ENCODE results near the gene SLC45A2.

The SLC45A2 gene

GRCh38 chr5:34005681-34006080 is 21.2 kb upstream of the SLC45A2 start:
- Histone ChIP-seq H3K9me3 (ENCODE audit: low read length) (no peaks in the 10 kb centered on the region), H3K27me3 (ENCODE audit: insufficient read depth, low read length) (no peaks in the 10 kb centered on the region), H3K27ac (ENCODE audit: low read depth, low read length, poor library complexity, severe bottlenecking) (no peak overlapping the region), H3K9me2 (ENCODE audit: low read depth, low read length) (no peaks in the 10 kb centered on the region), H3K4me1 (ENCODE audit: insufficient read depth, low read length, severe bottlenecking) (peaks cover 17% of the 10 kb centered on the region), H4K20me1 (ENCODE audit: insufficient read depth, low read length) (no peaks in the 10 kb centered on the region), H3K4me2 (ENCODE audit: low read length) (no peak overlapping the region), H3K36me3 (ENCODE audit: insufficient read depth, low read length) (no peaks in the 10 kb centered on the region), H3K79me2 (ENCODE audit: insufficient read depth, low read length) (no peaks in the 10 kb centered on the region), H3K9ac (ENCODE audit: low read length) (no peak overlapping the region), H2AFZ (ENCODE audit: low read length) (no peak overlapping the region), H3F3A (ENCODE audit: insufficient read depth, low read length) (no peaks in the 10 kb centered on the region), H3K4me3 (ENCODE audit: low read depth, low read length, poor library complexity, severe bottlenecking) (no peak overlapping the region)
- TF ChIP-seq EZH2 (IDR thresholded peaks at IDR 0.05; ENCODE audit: borderline replicate concordance, low read length) (no peak), CTCF (IDR thresholded peaks at IDR 0.05; ENCODE audit: low read length) (no peak)

- Histone ChIP-seq H3K9me3 (ENCODE audit: low read length) (no peaks in the 10 kb centered on the region), H3K4me3 (ENCODE audit: low read depth, low read length, poor library complexity, severe bottlenecking) (no peak overlapping the region)
Observed at GRCh38 chr5:34005211-34005610, 20.7 kb upstream of the SLC45A2 start.

GRCh38 chr5:34003941-34004340 is 19.4 kb upstream of the SLC45A2 start:
- no peak overlapping the region for H3K27ac ChIP-seq (ENCODE audit: low read depth, low read length, poor library complexity, severe bottlenecking)
- TF ChIP-seq CTCF (IDR thresholded peaks at IDR 0.05; ENCODE audit: low read length) (no peak), EZH2 (IDR thresholded peaks at IDR 0.05; ENCODE audit: borderline replicate concordance, low read length) (no peak)
- H3K79me2 ChIP-seq (ENCODE audit: insufficient read depth, low read length) = no peaks in the 10 kb centered on the region
- H3F3A ChIP-seq (ENCODE audit: insufficient read depth, low read length) = no peaks in the 10 kb centered on the region
- no peak overlapping the region for H3K9ac ChIP-seq (ENCODE audit: low read length)
- no peaks in the 10 kb centered on the region for H4K20me1 ChIP-seq (ENCODE audit: insufficient read depth, low read length)
- no peaks in the 10 kb centered on the region for H3K9me2 ChIP-seq (ENCODE audit: low read depth, low read length)
- H3K9me3 ChIP-seq (ENCODE audit: low read length) = no peaks in the 10 kb centered on the region
- no peaks in the 10 kb centered on the region for H3K36me3 ChIP-seq (ENCODE audit: insufficient read depth, low read length)
- H3K4me1 ChIP-seq (ENCODE audit: insufficient read depth, low read length, severe bottlenecking) = peaks cover 15% of the 10 kb centered on the region
- no peaks in the 10 kb centered on the region for H3K27me3 ChIP-seq (ENCODE audit: insufficient read depth, low read length)
- H3K4me3 ChIP-seq (ENCODE audit: low read depth, low read length, poor library complexity, severe bottlenecking) = no peak overlapping the region
- H3K4me2 ChIP-seq (ENCODE audit: low read length) = no peak overlapping the region
- no peak overlapping the region for H2AFZ ChIP-seq (ENCODE audit: low read length)

More at GRCh38 chr5:34005211-34005610, 20.7 kb upstream of the SLC45A2 start:
- no peaks in the 10 kb centered on the region for H3F3A ChIP-seq (ENCODE audit: insufficient read depth, low read length)
- no peak overlapping the region for H3K4me2 ChIP-seq (ENCODE audit: low read length)
- H3K4me1 ChIP-seq (ENCODE audit: insufficient read depth, low read length, severe bottlenecking) = peaks cover 17% of the 10 kb centered on the region
- no peak overlapping the region for H2AFZ ChIP-seq (ENCODE audit: low read length)
- no peak overlapping the region for H3K27ac ChIP-seq (ENCODE audit: low read depth, low read length, poor library complexity, severe bottlenecking)
- TF ChIP-seq CTCF (IDR thresholded peaks at IDR 0.05; ENCODE audit: low read length) (no peak), EZH2 (IDR thresholded peaks at IDR 0.05; ENCODE audit: borderline replicate concordance, low read length) (no peak)
- no peaks in the 10 kb centered on the region for H3K36me3 ChIP-seq (ENCODE audit: insufficient read depth, low read length)
- no peaks in the 10 kb centered on the region for H3K27me3 ChIP-seq (ENCODE audit: insufficient read depth, low read length)
- no peaks in the 10 kb centered on the region for H4K20me1 ChIP-seq (ENCODE audit: insufficient read depth, low read length)
- no peaks in the 10 kb centered on the region for H3K79me2 ChIP-seq (ENCODE audit: insufficient read depth, low read length)
- no peaks in the 10 kb centered on the region for H3K9me2 ChIP-seq (ENCODE audit: low read depth, low read length)
- H3K9ac ChIP-seq (ENCODE audit: low read length) = no peak overlapping the region

Data from OCI-LY1 (cell line).